ENCODE measurements around the gene STAU1. TPM values are rescaled to one million over a fixed set of nuclear protein-coding genes. Genes with fewer than 3 reads are reported as not detected.
"Not testable (repeated sequence)": the region's sequence is repeated elsewhere in the genome, so short reads cannot be mapped to it uniquely, and the experiment has no call there.

Gene STAU1
- total and polyA plus RNA-seq, 10 of the 15 experiments (the other 5 are each of a cell fraction or from before 2014, with no cell fraction given) = 13.9 to 66.2 (median 45.6) TPM

GRCh38 chr20:49199729-49200293 lies 11.7 kb upstream of the STAU1 start:
- H3K4me1 ChIP-seq (ENCODE audit: control insufficient read depth, insufficient read depth, low read length) = no peaks in the 10 kb centered on the region
- ChIA-PET POLR2A (interaction anchor here (0.6 kb wide), 1 partner anchor 66 kb away, joined by 5 read pairs; no protein-coding TSS in a partner anchor), RAD21 (ENCODE audit: unreplicated experiment) (no interaction called here), CTCF (interaction anchor here (3.1 kb wide), 1 partner anchor 17 kb away, joined by 10 read pairs; no protein-coding TSS in a partner anchor), SMC1A (ENCODE audit: uncharacterized antibody, unreplicated experiment) (no interaction called here)
- BruUV-seq (replicated peaks) = no TSS peak
- no peak for ATAC-seq
- H4K20me1 ChIP-seq (ENCODE audit: control insufficient read depth, insufficient read depth) = no peaks in the 10 kb centered on the region
- in situ Hi-C loops (cut with MboI) = no loop called here
- WGBS (ENCODE audit: insufficient coverage, insufficient replicate concordance, low lambda C conversion rate, missing lambda C conversion rate) = 54% methylated on average over 4 of the region's 4 CpGs
- no peak overlapping the region for H3K9ac ChIP-seq (ENCODE audit: control insufficient read depth, insufficient read depth, low read length)
- intact Hi-C loops (cut with micrococcal nuclease; ENCODE audit: unreplicated experiment) = no loop called here
- H3K9me3 ChIP-seq (replicated peaks; ENCODE audit: control insufficient read depth, insufficient read depth, low read length) = no peaks in the 10 kb centered on the region; the same call in 2 of the 3 replicates
- H3K79me2 ChIP-seq (ENCODE audit: control insufficient read depth, insufficient read depth, low read length) = no peaks in the 10 kb centered on the region
- no peak overlapping the region for H3K4me2 ChIP-seq (ENCODE audit: control insufficient read depth, insufficient read depth)
- no peaks in the 10 kb centered on the region for H3K27me3 ChIP-seq (replicated peaks in 1 of 2; ENCODE audit: control insufficient read depth in 2 of 2, insufficient read depth in 2 of 2, low read length in 1 of 2)
- FAIRE-seq = no peak
- H3K4me3 ChIP-seq = no peak overlapping the region
- no peak overlapping the region for H2AFZ ChIP-seq (ENCODE audit: control insufficient read depth, low read depth, low read length)
- H3K27ac ChIP-seq (ENCODE audit: control insufficient read depth, insufficient read depth) = no peak overlapping the region
- no peak for DNase-seq (ENCODE audit: low read depth, low spot score)
- TF ChIP-seq YBX1 (IDR thresholded peaks at IDR 0.05) (no peak), SMAD5 (IDR thresholded peaks at IDR 0.05; ENCODE audit: low read depth) (no peak), BCLAF1 (IDR thresholded peaks at IDR 0.05) (no peak), CBFB (IDR thresholded peaks at IDR 0.05; ENCODE audit: low read depth) (no peak)
- no peaks in the 10 kb centered on the region for H3K36me3 ChIP-seq (ENCODE audit: control insufficient read depth in 2 of 2, insufficient read depth in 2 of 2, low read length in 1 of 2)

- H3K36me3 ChIP-seq (ENCODE audit: control insufficient read depth in 2 of 2, insufficient read depth in 2 of 2, low read length in 1 of 2); BruUV-seq (replicated peaks); H3K79me2 ChIP-seq (ENCODE audit: control insufficient read depth, insufficient read depth, low read length); FAIRE-seq; H3K27ac ChIP-seq (ENCODE audit: control insufficient read depth, insufficient read depth); H3K9ac ChIP-seq (ENCODE audit: control insufficient read depth, insufficient read depth, low read length); H3K9me3 ChIP-seq (replicated peaks; ENCODE audit: control insufficient read depth, insufficient read depth, low read length); DNase-seq (ENCODE audit: low read depth, low spot score); intact Hi-C loops (cut with micrococcal nuclease; ENCODE audit: unreplicated experiment); H3K27me3 ChIP-seq (replicated peaks in 1 of 2; ENCODE audit: control insufficient read depth in 2 of 2, insufficient read depth in 2 of 2, low read length in 1 of 2); H4K20me1 ChIP-seq (ENCODE audit: control insufficient read depth, insufficient read depth); ATAC-seq; H3K4me1 ChIP-seq (ENCODE audit: control insufficient read depth, insufficient read depth, low read length); H2AFZ ChIP-seq (ENCODE audit: control insufficient read depth, low read depth, low read length); in situ Hi-C loops (cut with MboI); H3K4me2 ChIP-seq (ENCODE audit: control insufficient read depth, insufficient read depth); RAD21 ChIA-PET (ENCODE audit: unreplicated experiment); H3K4me3 ChIP-seq: not testable (repeated sequence)
- ChIA-PET SMC1A (ENCODE audit: uncharacterized antibody, unreplicated experiment) (interaction anchor here (0.7 to 0.8 kb wide), 2 partner anchors 23 to 65 kb away, joined by 3 to 4 read pairs; no protein-coding TSS in a partner anchor), CTCF (interaction anchor here (1.1 kb wide), 1 partner anchor 23 kb away, joined by 3 read pairs; no protein-coding TSS in a partner anchor), POLR2A (interaction anchor here (1.0 kb wide), 1 partner anchor 14 kb away, joined by 3 read pairs; no protein-coding TSS in a partner anchor)
- 47% methylated on average over 11 of the region's 11 CpGs for WGBS (ENCODE audit: insufficient coverage, insufficient replicate concordance, low lambda C conversion rate, missing lambda C conversion rate)
Observed at GRCh38 chr20:49192944-49193518, 4.9 kb upstream of the STAU1 start.
